Lung microvascular endothelial cell (primary cell): ENCODE measurements around the gene BDNF. TPM values are rescaled to one million over a fixed set of nuclear protein-coding genes. Genes with fewer than 3 reads are reported as not detected.
"Not testable (repeated sequence)": the region's sequence is repeated elsewhere in the genome, so short reads cannot be mapped to it uniquely, and the experiment has no call there.

Experiments
- DNase-seq, 2 donors: peaks; one replicate each; pipeline versions ENCODE4 v3.0.0 to v3.0.0-alpha.2; 2010; ENCODE audit warnings: low read depth in 2 of 2
- total RNA-seq: library from RNA; depleted of rRNA; stranded (reverse); fragments of >200 nt; gene quantifications from 2 replicates; pipeline ENCODE4 v1.2.1, GENCODE V29; 2014

BDNF gene
- total RNA-seq = under 0.01 and 0.22 TPM in 2 replicates

GRCh38 chr11:27700351-27701301 is at the start of gene BDNF:
BDNF (minus strand) TSS chr11:27700455; CDS start chr11:27658564, 41,891 bp downstream.
- peak; percentile 33 to 45 for DNase-seq

GRCh38 chr11:27740362-27741013 is 40.2 kb upstream of the BDNF start:
- no peak for DNase-seq

- peak in 1 of 2 donors; percentile 86 for DNase-seq
Observed at GRCh38 chr11:27735281-27735680, 35.0 kb upstream of the BDNF start.

GRCh38 chr11:27731803-27732202 is 31.5 kb upstream of the BDNF start:
- not testable (repeated sequence) for DNase-seq

GRCh38 chr11:27726981-27727380 is 26.7 kb upstream of the BDNF start:
- no peak for DNase-seq

- no peak for DNase-seq
Observed at GRCh38 chr11:27723687-27724086, 23.4 kb upstream of the BDNF start.

- DNase-seq = no peak
Observed at GRCh38 chr11:27722953-27723344, 22.7 kb upstream of the BDNF start.

- peak; percentile 3 to 31 for DNase-seq
Observed at GRCh38 chr11:27722117-27722952, 22.1 kb upstream of the BDNF start.

GRCh38 chr11:27721264-27722116 is 21.2 kb upstream of the BDNF start:
- DNase-seq = no peak

GRCh38 chr11:27720277-27720830 is 20.1 kb upstream of the BDNF start:
- peak; percentile 50 to 54 for DNase-seq

- DNase-seq = no peak
Observed at GRCh38 chr11:27719546-27719925, 19.3 kb upstream of the BDNF start.

GRCh38 chr11:27718863-27719545 is 18.7 kb upstream of the BDNF start:
- peak; percentile 38 to 61 for DNase-seq

- DNase-seq = peak; percentile 8 to 77
Observed at GRCh38 chr11:27718346-27718862, 18.1 kb upstream of the BDNF start.

- no peak for DNase-seq
Observed at GRCh38 chr11:27717801-27718229, 17.6 kb upstream of the BDNF start.

GRCh38 chr11:27717377-27717776 is 17.1 kb upstream of the BDNF start:
- peak in 1 of 2 donors; percentile 28 for DNase-seq

- no peak for DNase-seq
Observed at GRCh38 chr11:27716835-27717234, 16.6 kb upstream of the BDNF start.

- DNase-seq = no peak
Observed at GRCh38 chr11:27716216-27716615, 16.0 kb upstream of the BDNF start.

- DNase-seq = no peak
Observed at GRCh38 chr11:27711725-27712124, 11.5 kb upstream of the BDNF start.

- DNase-seq = no peak
Observed at GRCh38 chr11:27710536-27710935, 10.3 kb upstream of the BDNF start.

- no peak for DNase-seq
Observed at GRCh38 chr11:27707676-27708075, 7.4 kb upstream of the BDNF start.
